NB4 (cell line): ENCODE results near the gene DRAXIN.
A peak's percentile ranks its signal among the peaks of the same experiment; 100 is the strongest.

Source experiments
- DNase-seq: peaks from one replicate; pipeline ENCODE4 v3.0.0; 2010; ENCODE audit warnings: low read depth
- H3K4me3 ChIP-seq: one replicate; pipeline ENCODE4 v1.5.1; 2011; ENCODE audit warnings: mild to moderate bottlenecking, low read depth, low read length, moderate library complexity
- MYC ChIP-seq: IDR thresholded peaks from 2 replicates; pipeline ENCODE4 v1.6.1; 2011; ENCODE audit warnings: low read depth, low read length
- POLR2A ChIP-seq: IDR thresholded peaks from 2 replicates; pipeline ENCODE4 v1.6.1; 2011; ENCODE audit warnings: mild to moderate bottlenecking; ENCODE audit not compliant: insufficient read length; ENCODE audit errors: extremely low read depth
- TF ChIP-seq, protein P1 (sequence below): IDR thresholded peaks from one replicate; pipeline ENCODE4 v1.5.1; 2012; ENCODE audit warnings: low read depth, low read length
- TF ChIP-seq, protein P2 (sequence below): IDR thresholded peaks from 2 replicates; pipeline ENCODE4 v1.6.1; 2011; ENCODE audit warnings: low read depth, low read length

Gene DRAXIN

GRCh38 chr1:11649624-11650330 lies 41.7 kb upstream of the DRAXIN start:
- TF ChIP-seq, protein P1, sequence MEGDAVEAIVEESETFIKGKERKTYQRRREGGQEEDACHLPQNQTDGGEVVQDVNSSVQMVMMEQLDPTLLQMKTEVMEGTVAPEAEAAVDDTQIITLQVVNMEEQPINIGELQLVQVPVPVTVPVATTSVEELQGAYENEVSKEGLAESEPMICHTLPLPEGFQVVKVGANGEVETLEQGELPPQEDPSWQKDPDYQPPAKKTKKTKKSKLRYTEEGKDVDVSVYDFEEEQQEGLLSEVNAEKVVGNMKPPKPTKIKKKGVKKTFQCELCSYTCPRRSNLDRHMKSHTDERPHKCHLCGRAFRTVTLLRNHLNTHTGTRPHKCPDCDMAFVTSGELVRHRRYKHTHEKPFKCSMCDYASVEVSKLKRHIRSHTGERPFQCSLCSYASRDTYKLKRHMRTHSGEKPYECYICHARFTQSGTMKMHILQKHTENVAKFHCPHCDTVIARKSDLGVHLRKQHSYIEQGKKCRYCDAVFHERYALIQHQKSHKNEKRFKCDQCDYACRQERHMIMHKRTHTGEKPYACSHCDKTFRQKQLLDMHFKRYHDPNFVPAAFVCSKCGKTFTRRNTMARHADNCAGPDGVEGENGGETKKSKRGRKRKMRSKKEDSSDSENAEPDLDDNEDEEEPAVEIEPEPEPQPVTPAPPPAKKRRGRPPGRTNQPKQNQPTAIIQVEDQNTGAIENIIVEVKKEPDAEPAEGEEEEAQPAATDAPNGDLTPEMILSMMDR, result no peak
- no peak for TF ChIP-seq MYC
- TF ChIP-seq, protein P2, sequence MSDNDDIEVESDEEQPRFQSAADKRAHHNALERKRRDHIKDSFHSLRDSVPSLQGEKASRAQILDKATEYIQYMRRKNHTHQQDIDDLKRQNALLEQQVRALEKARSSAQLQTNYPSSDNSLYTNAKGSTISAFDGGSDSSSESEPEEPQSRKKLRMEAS, result no peak
- TF ChIP-seq POLR2A, result no peak
- no peak for DNase-seq
- no peak overlapping the region for H3K4me3 ChIP-seq

GRCh38 chr1:11650331-11650991 lies 41.0 kb upstream of the DRAXIN start:
- no peak overlapping the region for H3K4me3 ChIP-seq
- peak; percentile 94 for DNase-seq
- TF ChIP-seq MYC (peak; percentile 82), POLR2A (no peak)
- TF ChIP-seq, protein P1, result peak; percentile 72
- TF ChIP-seq, protein P2, result peak; percentile 78

GRCh38 chr1:11651017-11651416 lies 40.5 kb upstream of the DRAXIN start:
- TF ChIP-seq POLR2A, result no peak
- no peak for TF ChIP-seq MYC
- TF ChIP-seq, protein P1, result no peak
- TF ChIP-seq, protein P2, result no peak
- H3K4me3 ChIP-seq, result no peak overlapping the region
- DNase-seq, result no peak

GRCh38 chr1:11652203-11652780 lies 39.2 kb upstream of the DRAXIN start:
- TF ChIP-seq, protein P2, result no peak
- no peak for TF ChIP-seq MYC
- no peak for TF ChIP-seq POLR2A
- TF ChIP-seq, protein P1, result no peak
- DNase-seq, result no peak
- H3K4me3 ChIP-seq, result no peak overlapping the region

DNA sequence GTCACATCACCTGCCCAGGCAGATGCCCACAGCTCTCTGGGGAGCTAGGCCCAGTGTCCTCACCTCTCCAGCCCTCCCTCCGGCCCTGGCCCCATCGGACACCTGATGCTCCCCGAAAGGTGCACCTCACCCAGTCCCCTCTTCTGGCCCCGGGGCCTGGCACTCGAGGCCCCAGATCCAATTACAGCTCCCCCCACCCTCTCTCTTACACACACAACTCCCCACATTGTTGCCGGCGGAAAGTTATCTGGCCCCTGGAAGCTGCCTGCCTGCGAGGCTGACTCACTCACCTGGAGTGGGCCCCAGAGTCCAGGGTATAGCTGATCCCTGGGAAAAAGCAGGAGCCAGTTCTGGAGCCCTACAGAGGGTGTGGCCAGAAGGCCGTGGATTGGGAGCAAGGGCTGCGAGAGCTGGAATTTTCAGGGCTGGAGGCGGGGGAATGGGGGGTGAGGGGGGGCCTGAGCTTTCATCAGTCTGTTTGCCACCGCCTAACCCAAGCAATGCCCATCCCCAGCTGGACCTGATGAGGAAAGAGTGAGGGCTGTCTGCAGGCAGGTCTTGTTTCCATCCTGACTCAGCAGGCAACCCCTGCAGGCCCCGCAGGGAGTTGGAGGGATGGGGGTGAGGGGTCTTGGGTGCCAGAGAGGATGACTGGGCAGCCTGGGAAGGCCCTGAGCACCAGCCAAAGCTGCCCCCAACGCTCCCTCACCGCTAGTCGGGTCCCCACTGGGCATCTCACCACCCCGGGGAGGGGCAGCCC lies 38.2 kb upstream of the DRAXIN start:
- TF ChIP-seq, protein P1, result no peak
- TF ChIP-seq, protein P2, result no peak
- TF ChIP-seq POLR2A, result no peak
- TF ChIP-seq MYC, result no peak
- no peak overlapping the region for H3K4me3 ChIP-seq

More for the DNA sequence above, 38.2 kb upstream of the DRAXIN start:
- DNase-seq, result no peak
